CD4-positive, CD25-positive, alpha-beta regulatory T cell (primary cell): ENCODE measurements around the gene RAPGEF2. TPM values are rescaled to one million over a fixed set of nuclear protein-coding genes. Genes with fewer than 3 reads are reported as not detected.

ENCODE experiments used
- ATAC-seq, 2 donors: fragments of 150-1000 bp; cut with Tn5 transposase; one replicate each; pipeline ENCODE4 v1.10.0; 2021; ENCODE audit warnings: low read depth in 2 of 2, moderate number of reproducible peaks in 2 of 2, moderate library complexity in 1 of 2
- DNase-seq, 3 donors: peaks; one replicate each; pipeline versions ENCODE4 v3.0.0 to v3.0.0-alpha.2; 2012 to 2022; ENCODE audit warnings: mixed read lengths in 1 of 3
- H3K27ac ChIP-seq: one replicate; pipeline ENCODE4 v1.7.0; 2013; ENCODE audit warnings: mild to moderate bottlenecking, low read length; ENCODE audit not compliant: insufficient read depth, poor library complexity, severe bottlenecking
- H3K27me3 ChIP-seq: one replicate; pipeline ENCODE4 v1.7.0; 2013; ENCODE audit warnings: low read length; ENCODE audit not compliant: control insufficient read depth, insufficient read depth
- H3K36me3 ChIP-seq: one replicate; pipeline ENCODE4 v1.7.0; 2013; ENCODE audit warnings: mild to moderate bottlenecking, low read length, moderate library complexity; ENCODE audit not compliant: control insufficient read depth, insufficient read depth
- H3K4me1 ChIP-seq: 2 replicates; pipeline ENCODE4 v1.7.0; 2013; ENCODE audit warnings: mild to moderate bottlenecking, low read length; ENCODE audit not compliant: insufficient read depth, control insufficient read depth, poor library complexity, severe bottlenecking
- H3K4me3 ChIP-seq: one replicate; pipeline ENCODE4 v1.7.0; 2013; ENCODE audit warnings: low read depth, mild to moderate bottlenecking, low read length, moderate library complexity
- H3K9me3 ChIP-seq, 2 experiments: 1 replicate in 1 of 2; 2 replicates in 1 of 2; pipeline ENCODE4 v1.7.0; 2013; ENCODE audit warnings: low read length in 2 of 2, mild to moderate bottlenecking in 1 of 2, moderate library complexity in 1 of 2; ENCODE audit not compliant: control insufficient read depth in 2 of 2
- H3K27ac Mint-ChIP-seq, 3 donors: one replicate each; pipeline ENCODE4 v1.8.0; 2020 to 2022; ENCODE audit warnings: mild to moderate bottlenecking in 3 of 3, mixed read lengths in 3 of 3, moderate library complexity in 2 of 3
- H3K27me3 Mint-ChIP-seq: one replicate; pipeline ENCODE4 v1.8.0; 2022; ENCODE audit warnings: mild to moderate bottlenecking, mixed read lengths
- H3K36me3 Mint-ChIP-seq: one replicate; pipeline ENCODE4 v1.8.0; 2020; ENCODE audit warnings: mixed read lengths
- H3K4me1 Mint-ChIP-seq, 4 donors: one replicate each; pipeline ENCODE4 v1.8.0; 2020 to 2022; ENCODE audit warnings: mixed read lengths in 4 of 4, mild to moderate bottlenecking in 1 of 4
- H3K4me3 Mint-ChIP-seq, 4 donors: one replicate each; pipeline ENCODE4 v1.8.0; 2020 to 2022; ENCODE audit warnings: mild to moderate bottlenecking in 4 of 4, mixed read lengths in 4 of 4, moderate library complexity in 3 of 4
- H3K9me3 Mint-ChIP-seq, 7 donors: one replicate each; pipeline ENCODE4 v1.8.0; 2020 to 2022; ENCODE audit warnings: mixed read lengths in 7 of 7, mild to moderate bottlenecking in 3 of 7, moderate library complexity in 2 of 7
- polyA plus RNA-seq, 4 donors: library from polyadenylated mRNA; unstranded; fragments of 300-500 nt; fragmentation: Illumina TruSeq; gene quantifications; one replicate each; pipeline ENCODE4 v1.2.3, GENCODE V29; 2021
- total RNA-seq: library from RNA; stranded (reverse); gene quantifications from one replicate; pipeline ENCODE4 v1.2.3, GENCODE V29; 2022

The RAPGEF2 gene
- total and polyA plus RNA-seq, 5 donors from 2014 or later: 0.54 to 26.9 (median 1.3) TPM

DNA sequence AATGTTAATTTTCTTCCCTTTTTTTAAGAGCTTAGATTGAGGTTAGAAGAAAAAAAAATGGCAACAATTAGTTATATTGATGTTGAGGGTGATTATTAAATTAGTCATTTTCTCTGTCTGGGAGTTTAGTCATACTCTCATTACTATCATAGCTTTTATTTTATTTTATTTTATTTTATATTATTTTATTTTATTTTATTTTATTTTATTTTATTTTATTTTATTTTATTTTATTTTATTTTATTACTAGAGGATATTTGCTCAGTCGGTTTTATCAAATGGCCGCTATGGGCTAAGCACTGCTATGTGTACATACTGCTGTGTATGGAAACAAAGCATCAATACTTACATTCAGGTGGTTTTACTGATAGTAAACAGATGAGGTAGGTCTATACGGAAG is 239.5 kb downstream of the RAPGEF2 start:
- Histone ChIP-seq H3K9me3 (no peaks in the 10 kb centered on the region), H3K27ac (no peak overlapping the region), H3K4me1 (no peaks in the 10 kb centered on the region), H3K4me3 (no peak overlapping the region), H3K27me3 (no peaks in the 10 kb centered on the region), H3K36me3 (peaks cover 21% of the 10 kb centered on the region)
- no peak overlapping the region for H3K4me3 Mint-ChIP-seq
- H3K36me3 Mint-ChIP-seq: peaks cover 63% of the 10 kb centered on the region
- no peaks in the 10 kb centered on the region for H3K9me3 Mint-ChIP-seq
- ATAC-seq: no peak
- DNase-seq: no peak
- no peaks in the 10 kb centered on the region for H3K27me3 Mint-ChIP-seq
- H3K4me1 Mint-ChIP-seq: no peaks in the 10 kb centered on the region
- H3K27ac Mint-ChIP-seq: no peak overlapping the region

DNA sequence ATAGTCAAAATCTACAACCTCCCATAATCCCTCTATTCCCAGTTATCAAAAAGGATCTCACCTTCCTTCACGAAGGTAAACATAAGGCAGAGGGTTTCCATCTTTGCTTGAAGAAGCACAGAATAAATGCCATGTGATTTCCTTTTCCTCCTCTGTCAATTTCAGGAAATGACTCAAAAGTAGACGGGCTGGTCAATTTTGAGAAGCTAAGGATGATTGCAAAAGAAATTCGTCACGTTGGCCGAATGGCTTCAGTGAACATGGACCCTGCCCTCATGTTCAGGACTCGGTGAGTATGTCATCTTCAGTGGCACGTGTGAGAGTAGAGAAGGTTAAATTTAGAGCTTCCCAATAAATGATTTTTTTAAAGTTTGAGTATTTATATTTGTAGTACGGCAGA is 240.2 kb downstream of the RAPGEF2 start:
- Mint-ChIP-seq H3K27me3 (no peaks in the 10 kb centered on the region), H3K9me3 (no peaks in the 10 kb centered on the region), H3K27ac (no peak overlapping the region), H3K4me1 (no peaks in the 10 kb centered on the region), H3K36me3 (peaks cover 66% of the 10 kb centered on the region), H3K4me3 (no peak overlapping the region)
- Histone ChIP-seq H3K27me3 (no peaks in the 10 kb centered on the region), H3K36me3 (peaks cover 21% of the 10 kb centered on the region), H3K9me3 (no peaks in the 10 kb centered on the region), H3K4me1 (no peaks in the 10 kb centered on the region), H3K27ac (no peak overlapping the region), H3K4me3 (no peak overlapping the region)
- DNase-seq (no peak), ATAC-seq (no peak)

GRCh38 chr4:159344877-159345276 is 242.0 kb downstream of the RAPGEF2 start:
- H3K36me3 Mint-ChIP-seq: peaks cover 64% of the 10 kb centered on the region
- H3K27me3 Mint-ChIP-seq: no peaks in the 10 kb centered on the region
- Histone ChIP-seq H3K36me3 (peaks cover 17% of the 10 kb centered on the region), H3K9me3 (no peaks in the 10 kb centered on the region), H3K4me1 (no peaks in the 10 kb centered on the region), H3K27me3 (no peaks in the 10 kb centered on the region), H3K4me3 (no peak overlapping the region), H3K27ac (no peak overlapping the region)
- no peaks in the 10 kb centered on the region for H3K4me1 Mint-ChIP-seq
- H3K9me3 Mint-ChIP-seq: no peaks in the 10 kb centered on the region
- no peak for ATAC-seq
- no peak overlapping the region for H3K4me3 Mint-ChIP-seq
- H3K27ac Mint-ChIP-seq: no peak overlapping the region
- DNase-seq: no peak

DNA sequence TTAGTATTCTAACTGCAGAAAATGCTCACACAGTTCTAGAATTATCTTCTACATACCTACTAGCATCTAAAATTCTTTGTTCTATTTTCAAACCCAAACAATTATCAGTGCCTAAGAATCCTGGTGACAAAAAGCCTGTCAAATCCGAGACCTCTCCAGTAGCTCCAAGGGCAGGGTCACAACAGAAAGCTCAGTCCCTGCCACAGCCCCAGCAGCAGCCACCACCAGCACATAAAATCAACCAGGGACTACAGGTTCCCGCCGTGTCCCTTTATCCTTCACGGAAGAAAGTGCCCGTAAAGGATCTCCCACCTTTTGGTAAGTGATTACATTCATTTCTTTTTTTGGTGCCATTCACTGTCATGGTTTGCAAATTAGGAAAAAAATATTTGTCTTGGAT is 243.8 kb downstream of the RAPGEF2 start:
- ATAC-seq (no peak), DNase-seq (no peak)
- Mint-ChIP-seq H3K9me3 (no peaks in the 10 kb centered on the region), H3K27ac (no peak overlapping the region), H3K36me3 (peaks cover 64% of the 10 kb centered on the region), H3K27me3 (no peaks in the 10 kb centered on the region), H3K4me3 (no peak overlapping the region), H3K4me1 (no peaks in the 10 kb centered on the region)
- Histone ChIP-seq H3K27me3 (no peaks in the 10 kb centered on the region), H3K9me3 (no peaks in the 10 kb centered on the region), H3K4me3 (no peak overlapping the region), H3K36me3 (peaks cover 19% of the 10 kb centered on the region), H3K27ac (no peak overlapping the region), H3K4me1 (no peaks in the 10 kb centered on the region)

- no peak for ATAC-seq
- Mint-ChIP-seq H3K27ac (no peak overlapping the region), H3K27me3 (no peaks in the 10 kb centered on the region), H3K4me3 (no peak overlapping the region), H3K36me3 (peaks cover 55% of the 10 kb centered on the region), H3K4me1 (no peaks in the 10 kb centered on the region), H3K9me3 (no peaks in the 10 kb centered on the region)
- H3K27ac ChIP-seq: no peak overlapping the region
- peaks cover 17% of the 10 kb centered on the region for H3K36me3 ChIP-seq
- H3K27me3 ChIP-seq: no peaks in the 10 kb centered on the region
- no peaks in the 10 kb centered on the region for H3K4me1 ChIP-seq
- H3K4me3 ChIP-seq: no peak overlapping the region
- H3K9me3 ChIP-seq: no peaks in the 10 kb centered on the region
- DNase-seq: no peak
Observed at GRCh38 chr4:159347813-159348212, 244.9 kb downstream of the RAPGEF2 start.

DNA sequence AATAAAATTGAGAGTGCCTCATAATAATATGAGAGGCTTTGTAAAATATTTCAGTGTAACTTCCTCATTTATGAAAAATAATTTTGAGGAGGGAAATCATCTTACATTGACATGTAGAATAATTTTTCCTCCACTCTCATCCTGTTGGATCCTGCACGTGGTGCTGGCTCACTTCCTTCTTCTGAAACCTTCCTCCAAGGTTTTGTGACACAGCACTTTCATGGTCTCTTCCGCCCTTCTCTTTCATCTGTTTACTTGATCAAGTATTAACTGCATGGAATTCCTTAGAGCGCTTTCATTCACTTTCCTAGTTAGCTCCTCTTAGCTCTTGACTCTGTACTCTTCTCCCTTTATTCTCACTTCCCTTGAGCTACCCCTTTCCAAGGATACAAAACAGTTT is 246.5 kb downstream of the RAPGEF2 start:
- no peak overlapping the region for H3K4me3 ChIP-seq
- H3K4me1 ChIP-seq: no peaks in the 10 kb centered on the region
- DNase-seq (no peak), ATAC-seq (no peak)
- H3K36me3 ChIP-seq: peaks cover 17% of the 10 kb centered on the region
- no peaks in the 10 kb centered on the region for H3K27me3 ChIP-seq
- H3K9me3 ChIP-seq: no peaks in the 10 kb centered on the region
- Mint-ChIP-seq H3K9me3 (no peaks in the 10 kb centered on the region), H3K27me3 (no peaks in the 10 kb centered on the region), H3K4me3 (no peak overlapping the region), H3K4me1 (peaks cover 0 to 3% (median 0%) of the 10 kb centered on the region in 4 donors), H3K36me3 (peaks cover 55% of the 10 kb centered on the region), H3K27ac (no peak overlapping the region)
- no peak overlapping the region for H3K27ac ChIP-seq

DNA sequence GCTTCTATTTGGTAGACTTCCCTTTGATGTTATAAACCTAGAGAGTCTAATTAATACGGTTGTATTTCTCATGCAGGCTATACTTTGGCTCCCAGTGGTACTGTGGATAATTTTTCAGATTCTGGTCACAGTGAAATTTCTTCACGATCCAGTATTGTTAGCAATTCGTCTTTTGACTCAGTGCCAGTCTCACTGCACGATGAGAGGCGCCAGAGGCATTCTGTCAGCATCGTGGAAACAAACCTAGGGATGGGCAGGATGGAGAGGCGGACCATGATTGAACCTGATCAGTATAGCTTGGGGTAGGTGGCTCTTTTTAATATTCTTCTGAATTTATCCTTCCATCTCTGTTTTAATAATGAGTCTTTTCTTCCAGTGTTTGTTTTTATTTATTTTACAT is 249.7 kb downstream of the RAPGEF2 start:
- Mint-ChIP-seq H3K9me3 (no peaks in the 10 kb centered on the region), H3K4me1 (peaks cover 0 to 8% (median 0%) of the 10 kb centered on the region in 4 donors), H3K36me3 (peaks cover 47% of the 10 kb centered on the region), H3K4me3 (no peak overlapping the region), H3K27ac (peak overlapping the region in 1 of 3 donors; percentile 63), H3K27me3 (no peaks in the 10 kb centered on the region)
- no peak for ATAC-seq
- peaks cover 22% of the 10 kb centered on the region for H3K36me3 ChIP-seq
- DNase-seq: no peak
- H3K4me1 ChIP-seq: no peaks in the 10 kb centered on the region
- H3K27ac ChIP-seq: no peak overlapping the region
- H3K27me3 ChIP-seq: no peaks in the 10 kb centered on the region
- no peak overlapping the region for H3K4me3 ChIP-seq
- no peaks in the 10 kb centered on the region for H3K9me3 ChIP-seq

DNA sequence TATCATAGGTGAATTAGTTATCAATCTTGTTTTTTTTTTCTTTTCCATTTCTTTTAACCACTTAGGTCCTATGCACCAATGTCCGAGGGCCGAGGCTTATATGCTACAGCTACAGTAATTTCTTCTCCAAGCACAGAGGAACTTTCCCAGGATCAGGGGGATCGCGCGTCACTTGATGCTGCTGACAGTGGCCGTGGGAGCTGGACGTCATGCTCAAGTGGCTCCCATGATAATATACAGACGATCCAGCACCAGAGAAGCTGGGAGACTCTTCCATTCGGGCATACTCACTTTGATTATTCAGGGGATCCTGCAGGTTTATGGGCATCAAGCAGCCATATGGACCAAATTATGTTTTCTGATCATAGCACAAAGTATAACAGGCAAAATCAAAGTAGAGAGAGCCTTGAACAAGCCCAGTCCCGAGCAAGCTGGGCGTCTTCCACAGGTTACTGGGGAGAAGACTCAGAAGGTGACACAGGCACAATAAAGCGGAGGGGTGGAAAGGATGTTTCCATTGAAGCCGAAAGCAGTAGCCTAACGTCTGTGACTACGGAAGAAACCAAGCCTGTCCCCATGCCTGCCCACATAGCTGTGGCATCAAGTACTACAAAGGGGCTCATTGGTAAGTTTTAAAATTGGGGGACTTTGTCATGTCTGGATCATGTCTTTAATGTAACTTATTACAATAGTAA is 250.7 kb downstream of the RAPGEF2 start:
- Histone ChIP-seq H3K27me3 (no peaks in the 10 kb centered on the region), H3K4me1 (no peaks in the 10 kb centered on the region), H3K27ac (no peak overlapping the region), H3K36me3 (peaks cover 27% of the 10 kb centered on the region), H3K4me3 (no peak overlapping the region), H3K9me3 (no peaks in the 10 kb centered on the region)
- ATAC-seq (no peak), DNase-seq (no peak)
- Mint-ChIP-seq H3K9me3 (no peaks in the 10 kb centered on the region), H3K27ac (no peak overlapping the region), H3K4me3 (no peak overlapping the region), H3K4me1 (peaks cover 0 to 8% (median 0%) of the 10 kb centered on the region in 4 donors), H3K36me3 (peaks cover 40% of the 10 kb centered on the region), H3K27me3 (no peaks in the 10 kb centered on the region)
